Esophagus squamous epithelium (tissue), 5 donors: ENCODE measurements around the gene NUDT10. TPM values are rescaled to one million over a fixed set of nuclear protein-coding genes. Genes with fewer than 3 reads are reported as not detected.

ENCODE experiments used
- DNase-seq: peaks from one replicate; lab custom pipeline; 2025; lab: John Stamatoyannopoulos, UW
- H3K27ac ChIP-seq, 4 donors: fragments of 200-600 bp; sonication (generic); one replicate each; pipeline ENCODE4 v1.5.1; 2016 to 2019; ENCODE audit warnings: mild to moderate bottlenecking in 1 of 4
- H3K27me3 ChIP-seq, 4 donors: fragments of 200-600 bp; sonication (generic); 1 replicate in 3 of 4; 2 replicates in 1 of 4; pipeline versions ENCODE4 v1.5.1 to v1.6.0; 2017 to 2021; ENCODE audit warnings: antibody characterized with exemption in 1 of 4
- H3K36me3 ChIP-seq, 3 donors: fragments of 200-600 bp; sonication (generic); one replicate each; pipeline ENCODE4 v1.5.1; 2016 to 2019
- H3K4me1 ChIP-seq, 3 donors: fragments of 200-600 bp; sonication (generic); one replicate each; pipeline ENCODE4 v1.5.1; 2017 to 2019
- H3K4me3 ChIP-seq, 4 donors: fragments of 200-600 bp; sonication (generic); 1 replicate in 3 of 4; 2 replicates in 1 of 4; pipeline ENCODE4 v1.5.1; 2016 to 2019; ENCODE audit warnings: mild to moderate bottlenecking in 2 of 4, moderate library complexity in 1 of 4
- H3K9me3 ChIP-seq, 3 donors: fragments of 200-600 bp; sonication (generic); one replicate each; pipeline ENCODE4 v1.5.1; 2016 to 2019
- POLR2A ChIP-seq, 4 donors: fragments of 450-650 bp; IDR thresholded peaks; one replicate each; pipeline ENCODE4 v1.6.1; 2017; ENCODE audit warnings: antibody characterized with exemption in 4 of 4, mild to moderate bottlenecking in 4 of 4, moderate library complexity in 3 of 4
- WGBS, 2 donors: methylation state at CpG; one replicate each; pipeline ENCODE4 v1.1.5; 2018; 5-methylcytosine and 5-hydroxymethylcytosine counted together
- intact Hi-C: fragments of 100-400 bp; cut with DNase I; formaldehyde crosslinking; loops from one replicate; pipeline ENCODE4 v1.15.0; 2022
- total RNA-seq, 4 donors: library from RNA; depleted of rRNA; stranded (reverse); fragments of >200 nt; gene quantifications; one replicate each; pipeline ENCODE4 v1.1.0, GENCODE V29; 2016
- TF ChIP-seq, protein P1 (sequence below), 6 experiments: fragments of 450-650 bp in 4 of 6; fragments of 200-600 bp in 2 of 6; sonication (generic) in 2 of 6; IDR thresholded peaks; one replicate each; pipeline ENCODE4 v1.5.1; 2016 to 2019; ENCODE audit warnings: antibody characterized with exemption in 6 of 6, mild to moderate bottlenecking in 4 of 6, moderate library complexity in 4 of 6
- donor health status: DM: yes; HTN: yes; CAD: no.

The NUDT10 gene
- total RNA-seq, 4 donors from 2014 or later, result 0.18 to 1.4 (median 0.95) TPM; not detected in 1

GRCh38 chrX:51334276-51334675 is 1.7 kb downstream of the NUDT10 start:
- peaks cover 0 to 9% (median 0%) of the 10 kb centered on the region in 3 donors for H3K4me1 ChIP-seq
- H3K36me3 ChIP-seq, result no peaks in the 10 kb centered on the region
- peaks cover 0 to 6% (median 0%) of the 10 kb centered on the region in 4 donors for H3K27me3 ChIP-seq
- no peak overlapping the region for H3K4me3 ChIP-seq
- no peak for TF ChIP-seq POLR2A (IDR thresholded peaks at IDR 0.05)
- TF ChIP-seq, protein P1, sequence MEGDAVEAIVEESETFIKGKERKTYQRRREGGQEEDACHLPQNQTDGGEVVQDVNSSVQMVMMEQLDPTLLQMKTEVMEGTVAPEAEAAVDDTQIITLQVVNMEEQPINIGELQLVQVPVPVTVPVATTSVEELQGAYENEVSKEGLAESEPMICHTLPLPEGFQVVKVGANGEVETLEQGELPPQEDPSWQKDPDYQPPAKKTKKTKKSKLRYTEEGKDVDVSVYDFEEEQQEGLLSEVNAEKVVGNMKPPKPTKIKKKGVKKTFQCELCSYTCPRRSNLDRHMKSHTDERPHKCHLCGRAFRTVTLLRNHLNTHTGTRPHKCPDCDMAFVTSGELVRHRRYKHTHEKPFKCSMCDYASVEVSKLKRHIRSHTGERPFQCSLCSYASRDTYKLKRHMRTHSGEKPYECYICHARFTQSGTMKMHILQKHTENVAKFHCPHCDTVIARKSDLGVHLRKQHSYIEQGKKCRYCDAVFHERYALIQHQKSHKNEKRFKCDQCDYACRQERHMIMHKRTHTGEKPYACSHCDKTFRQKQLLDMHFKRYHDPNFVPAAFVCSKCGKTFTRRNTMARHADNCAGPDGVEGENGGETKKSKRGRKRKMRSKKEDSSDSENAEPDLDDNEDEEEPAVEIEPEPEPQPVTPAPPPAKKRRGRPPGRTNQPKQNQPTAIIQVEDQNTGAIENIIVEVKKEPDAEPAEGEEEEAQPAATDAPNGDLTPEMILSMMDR (IDR thresholded peaks at IDR 0.05), result no peak
- intact Hi-C loops, result no loop called here
- no peak overlapping the region for H3K27ac ChIP-seq
- no peaks in the 10 kb centered on the region for H3K9me3 ChIP-seq
- 73 to 78% methylated on average over 4 of the region's 4 CpGs for WGBS, 2 donors
- no peak for DNase-seq

DNA sequence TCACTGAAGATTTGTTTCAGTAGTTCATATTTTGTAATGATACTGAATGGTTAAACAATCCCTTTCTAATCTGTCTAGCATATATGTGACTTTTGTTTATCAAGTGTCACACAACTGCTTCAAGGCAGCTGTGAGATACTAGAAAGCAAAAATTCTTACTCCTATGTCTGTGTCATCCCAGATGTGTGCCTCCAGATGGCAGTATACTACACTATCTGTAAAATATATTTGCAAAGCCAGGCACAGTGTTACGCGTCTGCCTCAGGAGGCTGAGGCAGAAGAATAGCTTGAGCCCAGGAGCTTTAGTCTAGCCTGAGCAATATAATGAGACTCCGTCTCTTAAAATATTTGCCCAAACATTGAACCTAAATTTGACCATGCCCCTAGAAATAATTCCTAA is 4.0 kb downstream of the NUDT10 start:
- no peak for DNase-seq
- intact Hi-C loops, result no loop called here
- 13 to 19% methylated on average over 3 of the region's 3 CpGs for WGBS, 2 donors
- TF ChIP-seq, protein P1 (IDR thresholded peaks at IDR 0.05), result peak; percentile 13 to 46 (median 31)
- TF ChIP-seq POLR2A (IDR thresholded peaks at IDR 0.05), result no peak
- no peak overlapping the region for H3K4me3 ChIP-seq
- no peaks in the 10 kb centered on the region for H3K36me3 ChIP-seq
- peaks cover 0 to 6% (median 0%) of the 10 kb centered on the region in 4 donors for H3K27me3 ChIP-seq
- no peak overlapping the region for H3K27ac ChIP-seq
- H3K4me1 ChIP-seq, result peaks cover 0 to 9% (median 0%) of the 10 kb centered on the region in 3 donors
- H3K9me3 ChIP-seq, result no peaks in the 10 kb centered on the region

DNA sequence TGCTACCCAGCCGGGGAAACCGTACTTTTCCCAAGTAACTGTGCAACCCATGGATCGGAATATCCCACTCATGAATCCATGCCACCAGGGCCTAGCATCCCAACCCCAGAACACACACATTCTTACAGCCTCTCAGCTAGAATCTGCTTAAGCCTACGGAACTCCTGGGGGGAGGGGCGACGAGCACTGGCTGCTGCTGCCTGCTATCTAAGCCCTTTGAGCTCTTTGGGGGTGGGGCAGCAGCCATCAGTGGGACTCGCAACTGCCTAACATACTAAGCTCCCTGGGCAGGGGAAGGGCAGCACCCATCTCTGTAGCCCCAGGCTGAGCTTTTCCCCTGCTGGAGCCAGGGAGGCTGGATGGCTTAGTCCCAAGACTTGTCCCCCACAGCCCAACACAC is 28.6 kb downstream of the NUDT10 start:
- Histone ChIP-seq H3K4me1 (no peaks in the 10 kb centered on the region), H3K36me3 (no peaks in the 10 kb centered on the region), H3K9me3 (peaks cover 0 to 6% (median 0%) of the 10 kb centered on the region in 3 donors), H3K4me3 (no peak overlapping the region), H3K27me3 (no peaks in the 10 kb centered on the region), H3K27ac (no peak overlapping the region)
- intact Hi-C loops, result no loop called here
- no peak for DNase-seq
- TF ChIP-seq, protein P1 (IDR thresholded peaks at IDR 0.05), result no peak
- no peak for TF ChIP-seq POLR2A (IDR thresholded peaks at IDR 0.05)
- WGBS, 2 donors, result 100% methylated on average over 1 of the region's 7 CpGs; no CpG with 5 or more reads in 1 of the 2 donors

- intact Hi-C loops, result no loop called here
- DNase-seq, result no peak
- Histone ChIP-seq H3K36me3 (no peaks in the 10 kb centered on the region), H3K27me3 (no peaks in the 10 kb centered on the region), H3K4me1 (no peaks in the 10 kb centered on the region), H3K27ac (no peak overlapping the region), H3K4me3 (no peak overlapping the region), H3K9me3 (no peaks in the 10 kb centered on the region)
- no peak for TF ChIP-seq POLR2A (IDR thresholded peaks at IDR 0.05)
- TF ChIP-seq, protein P1 (IDR thresholded peaks at IDR 0.05), result no peak
- 60 to 71% methylated on average over 2 of the region's 2 CpGs for WGBS, 2 donors
These were observed 44.0 kb downstream of the NUDT10 start for GRCh38 chrX:51376672-51377071.

Other genes with a start within 250 kb of the NUDT10 start
- 1 to 10 TPM in 3 of 4 donors, under 1 TPM in 1; 0.53 to 1.5 (median 1.3) TPM for gene NUDT11, start 163.8 kb downstream of the NUDT10 start, total RNA-seq